Ascending aorta (tissue), 2 donors: ENCODE results near the gene CEL. TPM values are rescaled to one million over a fixed set of nuclear protein-coding genes. Genes with fewer than 3 reads are reported as not detected.

ENCODE experiments used
- DNase-seq, 2 donors: peaks; one replicate each; pipeline ENCODE4 v3.0.0-alpha.2; 2019; ENCODE audit warnings: low spot score in 2 of 2
- H3K27ac ChIP-seq, 2 donors: fragments of 200-600 bp; sonication (generic); one replicate each; pipeline ENCODE4 v1.5.1; 2016 to 2017; ENCODE audit warnings: mild to moderate bottlenecking in 1 of 2
- H3K27me3 ChIP-seq: fragments of 200-600 bp; sonication (generic); one replicate; pipeline ENCODE4 v1.5.1; 2017
- H3K36me3 ChIP-seq, 2 donors: fragments of 200-600 bp; sonication (generic); one replicate each; pipeline ENCODE4 v1.5.1; 2016
- H3K4me1 ChIP-seq, 2 donors: fragments of 200-600 bp; sonication (generic); one replicate each; pipeline ENCODE4 v1.5.1; 2016 to 2017; ENCODE audit warnings: mild to moderate bottlenecking in 1 of 2
- H3K4me3 ChIP-seq, 2 donors: fragments of 200-600 bp; sonication (generic); one replicate each; pipeline ENCODE4 v1.5.1; 2016 to 2017; ENCODE audit warnings: mild to moderate bottlenecking in 1 of 2
- H3K9me3 ChIP-seq, 2 donors: fragments of 200-600 bp; sonication (generic); one replicate each; pipeline ENCODE4 v1.5.1; 2016
- intact Hi-C: fragments of 100-400 bp; cut with DNase I; formaldehyde crosslinking; loops from one replicate; pipeline ENCODE4 v1.15.1; 2023
- total RNA-seq: library from RNA; depleted of rRNA; stranded (reverse); fragments of >200 nt; gene quantifications from one replicate; pipeline ENCODE4 v1.1.0, GENCODE V29; 2016
- TF ChIP-seq, protein P1 (sequence below), 3 experiments: fragments of 200-600 bp in 2 of 3; fragments of 450-650 bp in 1 of 3; sonication (generic) in 2 of 3; IDR thresholded peaks; one replicate each; pipeline ENCODE4 v1.5.1; 2016 to 2019; ENCODE audit warnings: antibody characterized with exemption in 3 of 3, mild to moderate bottlenecking in 1 of 3, moderate library complexity in 1 of 3

CEL gene
- total RNA-seq, 1 donor from 2014 or later: not detected

DNA sequence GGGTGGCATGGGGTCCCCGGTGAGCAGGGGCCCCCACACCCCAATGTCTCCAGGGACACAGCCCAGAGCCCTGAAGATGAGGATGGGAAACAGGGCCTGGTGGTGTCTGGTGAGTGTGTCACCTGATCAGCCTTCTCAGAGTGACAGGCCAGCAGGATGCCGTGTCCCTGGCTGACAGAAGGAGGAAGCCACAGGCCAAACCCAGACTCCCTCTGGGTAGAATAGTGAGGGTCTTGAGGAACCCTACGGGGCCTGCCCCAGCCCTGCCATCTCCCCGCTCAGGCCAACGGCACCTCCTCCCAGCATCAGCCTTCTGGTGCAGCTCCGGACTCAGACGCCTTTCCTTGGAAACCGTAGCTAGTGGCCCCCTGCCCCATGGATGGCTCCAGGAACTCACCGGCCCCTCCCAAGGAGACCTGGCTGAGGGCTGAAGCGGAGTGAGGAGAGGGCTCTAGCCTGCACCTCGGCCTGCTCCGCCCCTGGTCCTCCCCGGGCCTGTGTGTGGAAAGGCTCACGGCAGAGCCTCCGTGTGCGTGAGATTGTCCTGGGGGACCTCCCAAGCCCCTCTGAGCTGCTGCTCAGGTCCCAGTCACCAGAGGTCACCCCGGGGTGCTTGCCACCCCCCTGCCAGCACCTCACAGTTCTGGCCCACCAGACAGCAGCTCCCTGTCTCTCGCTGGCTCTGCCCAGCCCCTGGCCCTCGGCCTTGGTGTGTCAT, 53.3 kb downstream of the CEL start:
- Histone ChIP-seq H3K27ac (peak overlapping the region; percentile 67 to 68), H3K27me3 (no peaks in the 10 kb centered on the region), H3K9me3 (no peaks in the 10 kb centered on the region), H3K36me3 (peaks cover 7 to 16% of the 10 kb centered on the region in 2 donors), H3K4me1 (peaks cover 12 to 34% of the 10 kb centered on the region in 2 donors), H3K4me3 (no peak overlapping the region)
- intact Hi-C loops: no loop called here
- TF ChIP-seq, protein P1, sequence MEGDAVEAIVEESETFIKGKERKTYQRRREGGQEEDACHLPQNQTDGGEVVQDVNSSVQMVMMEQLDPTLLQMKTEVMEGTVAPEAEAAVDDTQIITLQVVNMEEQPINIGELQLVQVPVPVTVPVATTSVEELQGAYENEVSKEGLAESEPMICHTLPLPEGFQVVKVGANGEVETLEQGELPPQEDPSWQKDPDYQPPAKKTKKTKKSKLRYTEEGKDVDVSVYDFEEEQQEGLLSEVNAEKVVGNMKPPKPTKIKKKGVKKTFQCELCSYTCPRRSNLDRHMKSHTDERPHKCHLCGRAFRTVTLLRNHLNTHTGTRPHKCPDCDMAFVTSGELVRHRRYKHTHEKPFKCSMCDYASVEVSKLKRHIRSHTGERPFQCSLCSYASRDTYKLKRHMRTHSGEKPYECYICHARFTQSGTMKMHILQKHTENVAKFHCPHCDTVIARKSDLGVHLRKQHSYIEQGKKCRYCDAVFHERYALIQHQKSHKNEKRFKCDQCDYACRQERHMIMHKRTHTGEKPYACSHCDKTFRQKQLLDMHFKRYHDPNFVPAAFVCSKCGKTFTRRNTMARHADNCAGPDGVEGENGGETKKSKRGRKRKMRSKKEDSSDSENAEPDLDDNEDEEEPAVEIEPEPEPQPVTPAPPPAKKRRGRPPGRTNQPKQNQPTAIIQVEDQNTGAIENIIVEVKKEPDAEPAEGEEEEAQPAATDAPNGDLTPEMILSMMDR (IDR thresholded peaks at IDR 0.05): no peak
- DNase-seq: no peak

DNA sequence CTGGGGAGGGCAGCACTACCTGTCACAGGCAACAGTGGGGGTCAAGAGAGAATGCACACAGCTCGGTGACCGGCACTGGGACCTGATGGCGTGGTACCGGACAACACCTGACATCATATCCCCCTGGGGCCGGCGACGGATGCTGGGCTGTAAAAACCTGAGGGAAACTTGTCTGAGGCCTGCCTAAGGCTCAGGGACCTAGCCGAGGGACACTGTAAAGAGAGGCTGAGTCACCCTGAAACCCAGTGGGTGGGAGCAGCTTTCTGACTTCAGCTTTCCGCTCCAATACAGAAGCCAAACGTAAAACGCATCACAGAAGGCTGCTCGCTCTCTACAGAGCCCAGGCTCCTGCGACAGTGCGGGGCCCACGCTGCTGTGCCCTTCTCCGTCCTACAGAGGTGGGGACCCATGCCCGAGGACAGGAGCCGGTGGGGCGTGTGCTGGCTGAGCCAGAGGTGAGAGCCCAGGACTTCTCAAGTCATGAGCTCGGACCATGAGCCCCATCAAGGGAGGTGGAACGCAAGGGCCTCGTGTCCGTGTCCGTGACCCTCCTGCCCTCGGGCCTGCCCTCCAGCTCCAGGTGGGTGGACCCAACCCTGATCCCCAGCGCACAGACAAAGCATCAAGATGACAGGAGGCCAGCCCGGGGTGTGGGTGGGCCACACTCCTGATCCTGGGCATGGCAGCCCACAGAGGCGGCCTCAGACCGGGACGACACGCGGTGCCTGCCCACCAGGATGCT, 54.0 kb downstream of the CEL start:
- TF ChIP-seq, protein P1 (IDR thresholded peaks at IDR 0.05): no peak
- Histone ChIP-seq H3K27ac (peak overlapping the region in 1 of 2 donors; percentile 67), H3K4me3 (no peak overlapping the region), H3K9me3 (no peaks in the 10 kb centered on the region), H3K4me1 (peaks cover 12 to 41% of the 10 kb centered on the region in 2 donors), H3K36me3 (peaks cover 3 to 12% of the 10 kb centered on the region in 2 donors), H3K27me3 (no peaks in the 10 kb centered on the region)
- intact Hi-C loops: no loop called here
- DNase-seq: no peak

DNA sequence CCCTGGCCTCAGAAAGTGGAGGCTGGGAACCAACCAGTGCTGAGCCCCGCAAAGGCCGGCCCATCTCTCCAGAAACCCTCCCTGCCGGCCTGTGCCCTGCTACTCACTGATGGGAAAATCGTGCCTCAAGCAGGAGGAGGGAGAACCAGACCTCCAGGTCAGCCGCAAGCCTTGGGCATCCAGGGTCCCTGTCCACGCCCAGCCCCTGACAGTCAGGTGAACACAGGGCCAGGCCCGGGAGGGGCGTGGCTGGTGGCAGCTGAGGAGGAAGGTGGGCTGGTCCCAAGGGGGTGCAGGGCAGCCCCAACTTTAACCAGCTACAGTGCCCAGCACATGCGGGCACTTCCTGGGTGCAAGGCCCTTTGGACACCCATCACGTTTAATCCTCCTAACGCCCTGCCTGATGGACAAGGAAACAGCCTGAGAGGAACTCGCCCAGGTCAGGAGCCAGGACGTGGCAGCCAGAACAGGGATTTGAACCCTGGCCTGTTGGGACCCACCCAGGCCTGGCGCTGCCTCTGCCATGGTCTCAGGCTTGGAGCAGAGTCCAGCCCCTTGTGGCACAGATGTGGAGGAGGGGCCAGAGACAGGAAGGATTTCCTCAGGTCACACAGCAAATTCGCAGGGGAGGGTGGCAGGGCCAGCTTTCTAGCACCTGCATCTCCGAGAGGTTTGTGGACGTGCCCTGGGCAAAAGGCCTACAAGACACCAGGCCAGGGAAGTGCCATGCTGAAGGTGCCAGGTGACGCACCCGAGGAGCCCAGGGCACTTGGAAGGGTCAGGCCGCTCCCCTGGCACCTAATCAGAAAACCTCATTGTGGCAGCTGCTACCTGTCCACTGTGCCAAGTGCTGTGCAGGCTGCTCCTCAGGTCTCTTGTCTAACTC, 54.8 kb downstream of the CEL start:
- Histone ChIP-seq H3K27ac (no peak overlapping the region), H3K4me1 (peaks cover 12 to 41% of the 10 kb centered on the region in 2 donors), H3K9me3 (no peaks in the 10 kb centered on the region), H3K27me3 (no peaks in the 10 kb centered on the region), H3K36me3 (peaks cover 0 to 4% of the 10 kb centered on the region in 2 donors), H3K4me3 (no peak overlapping the region)
- TF ChIP-seq, protein P1 (IDR thresholded peaks at IDR 0.05): no peak
- intact Hi-C loops: no loop called here
- DNase-seq: no peak

DNA sequence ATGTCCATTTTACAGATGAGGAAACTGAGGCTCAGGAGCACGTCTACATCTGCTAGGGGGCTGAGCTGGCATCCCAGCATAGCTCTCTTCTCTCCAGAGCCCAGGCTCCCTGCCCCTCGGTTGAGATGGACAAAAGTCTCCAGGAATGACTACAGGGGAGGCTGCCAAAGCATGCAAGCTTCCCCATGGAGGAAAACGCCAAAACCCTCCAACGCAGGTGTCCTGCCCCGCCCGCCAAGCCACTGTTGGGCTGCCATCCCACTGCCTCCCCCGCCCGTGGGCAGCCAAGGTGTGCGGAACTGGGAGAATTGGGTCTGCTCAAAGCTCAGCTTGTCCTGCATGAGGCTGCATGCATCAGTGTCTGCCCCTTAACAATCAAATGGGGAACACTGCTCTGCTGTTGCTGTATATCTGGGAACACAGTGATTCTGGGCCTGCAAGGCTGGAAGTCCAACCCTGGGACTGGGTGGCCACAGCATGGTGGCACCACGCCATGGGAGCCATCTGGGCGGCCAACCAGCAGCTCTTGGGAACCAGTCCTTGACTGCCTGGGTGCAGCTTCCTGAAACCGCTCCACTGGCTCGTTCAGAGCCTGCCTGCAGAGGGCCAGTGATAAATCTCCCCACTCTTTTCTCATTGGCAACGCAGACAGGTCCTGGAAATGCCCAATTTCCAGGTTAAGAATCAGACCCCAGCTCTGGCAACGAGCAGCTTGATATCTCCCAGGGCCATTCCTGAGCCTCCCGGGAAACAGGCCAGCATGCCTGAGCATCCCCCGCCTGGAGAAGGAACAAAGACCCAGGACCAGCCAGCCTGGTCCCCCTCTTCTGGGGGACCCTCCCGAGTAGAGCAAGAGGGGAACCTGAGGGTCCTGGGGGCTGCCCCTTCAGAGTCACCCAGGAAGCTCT, 55.7 kb downstream of the CEL start:
- no peak for DNase-seq
- intact Hi-C loops: no loop called here
- peaks cover 12 to 41% of the 10 kb centered on the region in 2 donors for H3K4me1 ChIP-seq

More for the DNA sequence above, 55.7 kb downstream of the CEL start:
- Histone ChIP-seq H3K36me3 (no peaks in the 10 kb centered on the region), H3K4me3 (no peak overlapping the region), H3K27ac (no peak overlapping the region), H3K9me3 (no peaks in the 10 kb centered on the region), H3K27me3 (no peaks in the 10 kb centered on the region)
- TF ChIP-seq, protein P1 (IDR thresholded peaks at IDR 0.05): no peak
